HAP-1 (cell line): ENCODE data around the gene CASP4.
"Not testable (repeated sequence)": the region's sequence is repeated elsewhere in the genome, so short reads cannot be mapped to it uniquely, and the experiment has no call there.

Experiments used
- DNase-seq, 2 experiments: peaks; one replicate each; pipeline ENCODE4 v3.0.0-alpha.2; 2016 to 2020; ENCODE audit warnings: low spot score in 2 of 2
- H3K27me3 ChIP-seq: fragments of 250-450 bp; sonication (Bioruptor Pico); 2 replicates; pipeline ENCODE4 v1.5.1; 2020; ENCODE audit warnings: low read depth, mild to moderate bottlenecking, moderate library complexity
- H3K36me3 ChIP-seq: fragments of 250-450 bp; sonication (Bioruptor Pico); replicated peaks from 2 replicates; pipeline ENCODE4 v1.5.1; 2020; ENCODE audit warnings: mild to moderate bottlenecking
- H3K4me1 ChIP-seq: fragments of 250-450 bp; sonication (Bioruptor Pico); 2 replicates; pipeline ENCODE4 v1.5.1; 2020; ENCODE audit warnings: mild to moderate bottlenecking
- H3K4me3 ChIP-seq: fragments of 250-450 bp; sonication (Bioruptor Pico); 2 replicates; pipeline ENCODE4 v1.5.1; 2020; ENCODE audit warnings: mild to moderate bottlenecking, moderate library complexity
- H3K9me3 ChIP-seq: fragments of 250-450 bp; sonication (Bioruptor Pico); 2 replicates; pipeline ENCODE4 v1.5.1; 2020; ENCODE audit warnings: mild to moderate bottlenecking, moderate library complexity
- in situ Hi-C: fragments of 300-500 bp; cut with MboI; formaldehyde crosslinking; loops from 3 replicates; pipeline ENCODE4 v1.14.3; 2020; ENCODE audit warnings: low sequenced_read_pairs, inconsistent platforms, mixed read lengths

CASP4 gene

GRCh38 chr11:104972924-104973323 lies 4.5 kb upstream of the CASP4 start:
- H3K4me3 ChIP-seq, H3K9me3 ChIP-seq, H3K36me3 ChIP-seq, H3K27me3 ChIP-seq, in situ Hi-C loops, H3K4me1 ChIP-seq, DNase-seq: not testable (repeated sequence)

GRCh38 chr11:104970756-104971155 lies 2.4 kb upstream of the CASP4 start:
- DNase-seq: no peak
- in situ Hi-C loops: no loop called here
- Histone ChIP-seq H3K27me3 (no peaks in the 10 kb centered on the region), H3K36me3 (no peaks in the 10 kb centered on the region), H3K4me3 (no peak overlapping the region), H3K4me1 (no peaks in the 10 kb centered on the region), H3K9me3 (no peaks in the 10 kb centered on the region)

- no peaks in the 10 kb centered on the region for H3K9me3 ChIP-seq
- no peaks in the 10 kb centered on the region for H3K4me1 ChIP-seq
- H3K27me3 ChIP-seq: no peaks in the 10 kb centered on the region
- H3K36me3 ChIP-seq: no peaks in the 10 kb centered on the region
- in situ Hi-C loops: no loop called here
- H3K4me3 ChIP-seq: no peak overlapping the region
- DNase-seq: no peak
Measured at GRCh38 chr11:104968856-104969776, 742 bp upstream of the CASP4 start.

- no peaks in the 10 kb centered on the region for H3K27me3 ChIP-seq
- no peaks in the 10 kb centered on the region for H3K36me3 ChIP-seq
- no peak for DNase-seq
- no peak overlapping the region for H3K4me3 ChIP-seq
- no peaks in the 10 kb centered on the region for H3K9me3 ChIP-seq
- in situ Hi-C loops: no loop called here
- H3K4me1 ChIP-seq: no peaks in the 10 kb centered on the region
Measured at GRCh38 chr11:104967534-104968354, 630 bp downstream of the CASP4 start.

GRCh38 chr11:104965735-104966134 lies 2.6 kb downstream of the CASP4 start:
- Histone ChIP-seq H3K36me3 (no peaks in the 10 kb centered on the region), H3K27me3 (no peaks in the 10 kb centered on the region), H3K9me3 (no peaks in the 10 kb centered on the region), H3K4me3 (no peak overlapping the region), H3K4me1 (no peaks in the 10 kb centered on the region)
- in situ Hi-C loops: no loop called here
- DNase-seq: no peak

- DNase-seq: no peak
- in situ Hi-C loops: no loop called here
Measured at GRCh38 chr11:104964247-104964646, 4.1 kb downstream of the CASP4 start.

GRCh38 chr11:104962852-104963251 lies 5.5 kb downstream of the CASP4 start:
- Histone ChIP-seq H3K27me3 (no peaks in the 10 kb centered on the region), H3K4me1 (no peaks in the 10 kb centered on the region), H3K9me3 (no peaks in the 10 kb centered on the region), H3K4me3 (no peak overlapping the region), H3K36me3 (no peaks in the 10 kb centered on the region)
- in situ Hi-C loops: no loop called here
- DNase-seq: no peak

More at GRCh38 chr11:104964247-104964646, 4.1 kb downstream of the CASP4 start:
- H3K36me3 ChIP-seq: no peaks in the 10 kb centered on the region
- H3K4me3 ChIP-seq: no peak overlapping the region
- H3K4me1 ChIP-seq: no peaks in the 10 kb centered on the region
- H3K9me3 ChIP-seq: no peaks in the 10 kb centered on the region
- H3K27me3 ChIP-seq: no peaks in the 10 kb centered on the region

GRCh38 chr11:104957280-104957679 lies 11.1 kb downstream of the CASP4 start:
- no peak overlapping the region for H3K4me3 ChIP-seq
- in situ Hi-C loops: no loop called here

GRCh38 chr11:104956528-104956927 lies 11.8 kb downstream of the CASP4 start:
- in situ Hi-C loops: no loop called here
- no peak overlapping the region for H3K4me3 ChIP-seq
- H3K27me3 ChIP-seq: no peaks in the 10 kb centered on the region
- H3K4me1 ChIP-seq: no peaks in the 10 kb centered on the region
- no peaks in the 10 kb centered on the region for H3K36me3 ChIP-seq
- no peak for DNase-seq
- no peaks in the 10 kb centered on the region for H3K9me3 ChIP-seq

More at GRCh38 chr11:104957280-104957679, 11.1 kb downstream of the CASP4 start:
- H3K4me1 ChIP-seq: no peaks in the 10 kb centered on the region
- no peaks in the 10 kb centered on the region for H3K27me3 ChIP-seq
- no peaks in the 10 kb centered on the region for H3K9me3 ChIP-seq
- no peak for DNase-seq
- H3K36me3 ChIP-seq: no peaks in the 10 kb centered on the region

- in situ Hi-C loops: no loop called here
- H3K36me3 ChIP-seq: no peaks in the 10 kb centered on the region
- H3K4me3 ChIP-seq: no peak overlapping the region
- no peaks in the 10 kb centered on the region for H3K27me3 ChIP-seq
- H3K4me1 ChIP-seq: no peaks in the 10 kb centered on the region
- DNase-seq: peak; percentile 18 to 23
- H3K9me3 ChIP-seq: no peaks in the 10 kb centered on the region
Measured at GRCh38 chr11:104946907-104947306, 21.5 kb downstream of the CASP4 start.

GRCh38 chr11:104944076-104944475 lies 24.3 kb downstream of the CASP4 start:
- H3K4me3 ChIP-seq: no peak overlapping the region
- in situ Hi-C loops: no loop called here
- no peaks in the 10 kb centered on the region for H3K9me3 ChIP-seq
- DNase-seq: no peak
- no peaks in the 10 kb centered on the region for H3K36me3 ChIP-seq
- H3K4me1 ChIP-seq: no peaks in the 10 kb centered on the region
- no peaks in the 10 kb centered on the region for H3K27me3 ChIP-seq

- no peaks in the 10 kb centered on the region for H3K9me3 ChIP-seq
- in situ Hi-C loops: no loop called here
- H3K4me1 ChIP-seq: no peaks in the 10 kb centered on the region
- no peaks in the 10 kb centered on the region for H3K27me3 ChIP-seq
- no peak overlapping the region for H3K4me3 ChIP-seq
- no peaks in the 10 kb centered on the region for H3K36me3 ChIP-seq
- DNase-seq: no peak
Measured at GRCh38 chr11:104943561-104943960, 24.8 kb downstream of the CASP4 start.

GRCh38 chr11:104934594-104934993 lies 33.8 kb downstream of the CASP4 start:
- in situ Hi-C loops: no loop called here
- no peaks in the 10 kb centered on the region for H3K36me3 ChIP-seq
- no peaks in the 10 kb centered on the region for H3K27me3 ChIP-seq
- H3K4me3 ChIP-seq: no peak overlapping the region
- DNase-seq: no peak
- no peaks in the 10 kb centered on the region for H3K4me1 ChIP-seq
- H3K9me3 ChIP-seq: no peaks in the 10 kb centered on the region

GRCh38 chr11:104934073-104934472 lies 34.3 kb downstream of the CASP4 start:
- DNase-seq, in situ Hi-C loops, H3K36me3 ChIP-seq, H3K4me1 ChIP-seq, H3K27me3 ChIP-seq, H3K9me3 ChIP-seq, H3K4me3 ChIP-seq: not testable (repeated sequence)
